ENCODE data around the gene CLPSL1.

Gene CLPSL1

GRCh38 chr6:35736982-35737412, 43.8 kb upstream of the CLPSL1 start, which contains the start of gene ARMC12:
ARMC12 (plus strand) TSS chr6:35737032; CDS start chr6:35737109, 77 bp downstream.
- Histone ChIP-seq H3K36me3 (replicated peaks; ENCODE audit: insufficient read depth, low read length) (no peaks in the 10 kb centered on the region), H3K4me3 (ENCODE audit: low read length) (no peak within 1 kb of the TSS), H3K9ac (ENCODE audit: low read length) (no peak within 1 kb of the TSS), H3K4me1 (ENCODE audit: low read length) (peaks cover 7% of the 10 kb centered on the region), H3K9me2 (replicated peaks; ENCODE audit: insufficient read depth, low read length) (no peaks in the 10 kb centered on the region), H4K20me1 (ENCODE audit: insufficient read depth, low read length) (no peaks in the 10 kb centered on the region), H2AFZ (ENCODE audit: low read length) (peak within 1 kb of the TSS; percentile 54; the same call in 1 of the 2 replicates), H3K27me3 (replicated peaks; ENCODE audit: insufficient read depth, low read length) (no peaks in the 10 kb centered on the region), H3K79me2 (ENCODE audit: low read length) (no peaks in the 10 kb centered on the region), H3F3A (ENCODE audit: insufficient read depth, low read length) (peaks cover 7% of the 10 kb centered on the region), H3K27ac (ENCODE audit: low read length) (no peak within 1 kb of the TSS), H3K4me2 (ENCODE audit: low read depth, low read length) (no peak within 1 kb of the TSS), H3K9me3 (replicated peaks; ENCODE audit: insufficient read depth, low read length) (no peaks in the 10 kb centered on the region)
- no peak for TF ChIP-seq CTCF (IDR thresholded peaks at IDR 0.05; ENCODE audit: low read length)
- no peak for TF ChIP-seq EZH2 (optimal IDR thresholded peaks at IDR 0.05; ENCODE audit: low read depth, low read length)
- TF ChIP-seq EZH2phosphoT487 (IDR thresholded peaks at IDR 0.05; ENCODE audit: low read length): no peak
- no peak for DNase-seq

GRCh38 chr6:35737413-35738211, 43.2 kb upstream of the CLPSL1 start:
- DNase-seq: peak; percentile 81
- Histone ChIP-seq H3K4me2 (ENCODE audit: low read depth, low read length) (no peak overlapping the region), H3K79me2 (ENCODE audit: low read length) (no peaks in the 10 kb centered on the region), H3K9me3 (replicated peaks; ENCODE audit: insufficient read depth, low read length) (no peaks in the 10 kb centered on the region), H3K9me2 (replicated peaks; ENCODE audit: insufficient read depth, low read length) (no peaks in the 10 kb centered on the region), H3K4me1 (ENCODE audit: low read length) (peaks cover 2% of the 10 kb centered on the region), H4K20me1 (ENCODE audit: insufficient read depth, low read length) (no peaks in the 10 kb centered on the region), H2AFZ (ENCODE audit: low read length) (no peak overlapping the region), H3F3A (ENCODE audit: insufficient read depth, low read length) (peaks cover under 1% of the 10 kb centered on the region; the same call in 1 of the 2 replicates), H3K27me3 (replicated peaks; ENCODE audit: insufficient read depth, low read length) (no peaks in the 10 kb centered on the region), H3K27ac (ENCODE audit: low read length) (no peak overlapping the region), H3K9ac (ENCODE audit: low read length) (no peak overlapping the region), H3K36me3 (replicated peaks; ENCODE audit: insufficient read depth, low read length) (no peaks in the 10 kb centered on the region), H3K4me3 (ENCODE audit: low read length) (no peak overlapping the region)
- TF ChIP-seq CTCF (IDR thresholded peaks at IDR 0.05; ENCODE audit: low read length) (peak; percentile 90), EZH2phosphoT487 (IDR thresholded peaks at IDR 0.05; ENCODE audit: low read length) (no peak)

GRCh38 chr6:35739645-35740524, 40.9 kb upstream of the CLPSL1 start:
- DNase-seq: no peak
- no peaks in the 10 kb centered on the region for H3K9me2 ChIP-seq (replicated peaks; ENCODE audit: insufficient read depth, low read length)
- no peaks in the 10 kb centered on the region for H3K36me3 ChIP-seq (replicated peaks; ENCODE audit: insufficient read depth, low read length)
- no peak overlapping the region for H3K4me2 ChIP-seq (ENCODE audit: low read depth, low read length)
- no peaks in the 10 kb centered on the region for H3K27me3 ChIP-seq (replicated peaks; ENCODE audit: insufficient read depth, low read length)
- no peak overlapping the region for H3K27ac ChIP-seq (ENCODE audit: low read length)
- H4K20me1 ChIP-seq (ENCODE audit: insufficient read depth, low read length): no peaks in the 10 kb centered on the region
- no peaks in the 10 kb centered on the region for H3K4me1 ChIP-seq (ENCODE audit: low read length)
- H3F3A ChIP-seq (ENCODE audit: insufficient read depth, low read length): no peaks in the 10 kb centered on the region
- TF ChIP-seq EZH2phosphoT487 (IDR thresholded peaks at IDR 0.05; ENCODE audit: low read length) (no peak), EZH2 (optimal IDR thresholded peaks at IDR 0.05; ENCODE audit: low read depth, low read length) (no peak), CTCF (IDR thresholded peaks at IDR 0.05; ENCODE audit: low read length) (no peak)
- no peak overlapping the region for H3K4me3 ChIP-seq (ENCODE audit: low read length)
- no peaks in the 10 kb centered on the region for H3K9me3 ChIP-seq (replicated peaks; ENCODE audit: insufficient read depth, low read length)
- no peak overlapping the region for H3K9ac ChIP-seq (ENCODE audit: low read length)
- no peaks in the 10 kb centered on the region for H3K79me2 ChIP-seq (ENCODE audit: low read length)
- no peak overlapping the region for H2AFZ ChIP-seq (ENCODE audit: low read length)
